GM21526 (cell line): ENCODE measurements around the gene FOXJ1.

ENCODE experiments used
- ATAC-seq: cut with Tn5 transposase; IDR thresholded peaks from one replicate; pipeline ENCODE4 v1.9.1; 2021; ENCODE audit warnings: moderate library complexity; ENCODE audit not compliant: unreplicated experiment, low FRiP score

The FOXJ1 gene

GRCh38 chr17:76097716-76098295, 43.2 kb downstream of the FOXJ1 start:
- no peak for ATAC-seq

- no peak for ATAC-seq
These were observed 45.1 kb downstream of the FOXJ1 start for GRCh38 chr17:76095943-76096342.

GRCh38 chr17:76094046-76094445, 47.0 kb downstream of the FOXJ1 start:
- ATAC-seq: no peak

DNA sequence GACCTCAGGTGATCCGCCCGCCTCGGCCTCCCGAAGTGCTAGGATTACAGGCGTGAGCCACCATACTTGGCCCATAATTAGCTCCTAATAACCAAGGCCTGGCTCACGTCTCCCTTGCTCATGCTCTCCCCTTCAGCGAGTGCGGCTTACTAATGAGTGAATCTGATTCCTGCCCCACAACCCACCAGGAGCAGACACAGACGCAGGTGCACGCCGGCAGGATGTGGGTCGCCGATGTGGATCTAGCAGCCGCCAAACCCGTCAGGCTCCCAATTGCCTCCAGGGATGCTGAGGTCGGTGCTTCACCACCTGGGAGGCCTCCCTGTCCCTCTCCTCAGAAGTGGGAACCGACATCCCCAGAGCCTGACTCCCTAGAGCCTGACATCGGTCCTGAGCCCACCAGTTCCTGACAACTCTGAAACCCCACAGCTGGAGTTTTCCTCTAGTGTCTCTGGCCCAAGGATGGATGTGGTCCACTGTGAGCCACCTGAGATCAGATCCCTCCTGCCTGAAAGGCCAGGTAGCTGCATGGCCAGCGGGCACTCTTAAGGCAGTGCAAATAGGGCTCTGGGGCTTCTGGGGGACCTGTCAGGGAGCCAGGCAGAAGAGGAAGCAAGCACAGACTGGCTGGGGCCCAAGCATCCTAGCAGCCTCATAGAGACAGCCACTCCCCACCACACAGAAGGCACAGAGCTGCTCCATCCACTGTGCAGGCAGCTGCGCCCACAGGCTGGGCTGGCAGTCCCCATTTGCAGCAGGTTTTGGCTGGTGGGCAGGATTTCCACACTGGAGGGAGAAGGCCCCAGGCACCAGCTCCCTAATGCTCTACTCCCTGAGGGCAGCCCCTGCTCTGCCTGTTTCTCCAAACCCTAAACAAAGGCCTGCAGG, 48.3 kb downstream of the FOXJ1 start:
- no peak for ATAC-seq

- no peak for ATAC-seq
These were observed 49.3 kb downstream of the FOXJ1 start for GRCh38 chr17:76091526-76092286.

DNA sequence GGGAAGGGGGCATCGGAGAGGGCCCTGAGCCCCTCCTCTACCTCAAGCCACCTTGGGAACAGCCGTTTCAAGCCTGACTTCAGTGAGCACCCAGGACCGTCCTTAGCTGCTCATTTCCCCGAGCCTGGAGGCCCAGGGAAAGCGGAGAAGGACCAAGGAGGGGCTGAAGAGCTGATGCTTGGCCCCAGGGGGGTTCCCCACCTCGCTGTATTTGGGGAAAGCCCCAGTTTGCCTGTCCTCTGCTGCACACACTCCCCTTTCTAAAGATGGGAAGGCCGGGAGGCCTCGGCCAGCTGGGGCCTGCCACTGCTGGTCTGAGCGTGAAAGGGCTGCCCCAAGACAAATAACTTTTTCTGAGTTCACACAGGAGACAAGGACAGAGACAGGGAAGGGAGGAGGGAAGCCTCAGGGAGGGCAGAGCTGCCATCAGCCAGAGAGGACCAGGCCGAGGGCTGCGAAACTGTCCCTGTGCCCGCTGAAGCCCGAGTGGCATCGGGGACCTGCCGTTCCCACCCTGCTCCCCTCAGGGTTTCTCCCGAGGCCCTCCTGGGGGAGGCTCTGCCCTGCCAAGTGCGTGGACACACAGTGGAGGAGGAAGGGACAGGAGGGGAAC, 50.4 kb downstream of the FOXJ1 start:
- ATAC-seq: no peak

- no peak for ATAC-seq
These were observed 51.1 kb downstream of the FOXJ1 start for GRCh38 chr17:76089680-76090516.

DNA sequence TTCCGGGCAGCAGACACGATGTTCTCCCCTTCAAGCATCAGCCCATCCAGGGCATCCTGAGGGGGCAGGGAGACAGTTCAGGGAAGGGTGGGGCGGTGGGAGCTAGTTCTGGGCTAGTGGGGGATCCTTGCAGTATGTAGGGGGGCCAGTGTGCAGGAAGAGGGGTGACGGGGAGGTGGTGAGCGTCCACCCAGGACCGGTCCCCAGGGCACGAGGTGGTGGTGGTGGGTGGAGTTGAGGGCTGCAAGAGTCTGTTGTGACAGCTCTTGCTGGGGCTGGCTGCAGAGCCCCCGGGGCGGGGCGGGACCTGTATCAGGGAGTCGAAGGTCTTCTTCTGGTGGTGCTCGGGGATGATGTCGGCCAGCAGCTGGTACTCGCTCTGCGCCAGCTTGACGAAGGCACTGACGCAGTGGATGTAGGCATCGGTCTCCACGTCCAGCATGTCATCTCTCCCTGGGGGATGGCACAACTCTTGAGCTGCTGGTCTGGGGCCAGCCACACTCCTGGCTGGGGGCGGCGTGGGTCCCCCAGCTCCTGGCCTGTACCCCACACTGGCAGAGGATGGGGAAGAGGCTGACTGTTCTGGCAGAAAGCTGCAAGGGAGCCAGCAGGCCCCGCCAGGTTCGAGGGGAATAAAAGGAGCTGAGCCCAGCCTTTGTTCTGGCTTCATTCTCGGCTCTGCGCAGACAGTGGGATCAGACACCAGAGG, 52.0 kb downstream of the FOXJ1 start:
- ATAC-seq: no peak

GRCh38 chr17:76088041-76088867, 52.8 kb downstream of the FOXJ1 start:
- no peak for ATAC-seq

- no peak for ATAC-seq
These were observed 53.5 kb downstream of the FOXJ1 start for GRCh38 chr17:76087531-76087930.

DNA sequence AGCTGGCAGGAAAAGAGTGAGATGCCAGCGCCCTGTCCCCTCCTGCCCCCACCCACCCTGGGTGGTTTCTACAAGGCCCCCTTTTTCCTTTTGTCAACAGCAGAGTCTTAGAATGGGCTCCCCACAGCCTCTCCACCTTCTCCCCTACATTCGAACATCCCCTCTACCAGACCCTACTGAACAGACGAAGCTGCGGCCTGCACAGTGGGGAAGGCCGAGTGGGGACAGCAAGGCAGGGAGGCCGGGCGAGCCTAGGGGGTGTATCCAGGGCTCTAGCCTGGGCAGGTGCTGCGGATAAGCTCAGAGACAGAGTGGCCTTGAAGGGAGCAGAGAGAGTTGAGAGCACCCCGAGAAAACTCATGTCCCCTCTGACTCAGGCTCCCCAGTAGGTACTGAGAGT, 54.7 kb downstream of the FOXJ1 start:
- ATAC-seq: no peak
